ENCODE measurements around the gene OR1L6. TPM values are rescaled to one million over a fixed set of nuclear protein-coding genes. Genes with fewer than 3 reads are reported as not detected.

Gene OR1L6, protein sequence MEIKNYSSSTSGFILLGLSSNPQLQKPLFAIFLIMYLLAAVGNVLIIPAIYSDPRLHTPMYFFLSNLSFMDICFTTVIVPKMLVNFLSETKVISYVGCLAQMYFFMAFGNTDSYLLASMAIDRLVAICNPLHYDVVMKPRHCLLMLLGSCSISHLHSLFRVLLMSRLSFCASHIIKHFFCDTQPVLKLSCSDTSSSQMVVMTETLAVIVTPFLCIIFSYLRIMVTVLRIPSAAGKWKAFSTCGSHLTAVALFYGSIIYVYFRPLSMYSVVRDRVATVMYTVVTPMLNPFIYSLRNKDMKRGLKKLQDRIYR
- total RNA-seq (ENCODE audit: unreplicated experiment), result not detected
- long read RNA-seq, result 0 reads

DNA sequence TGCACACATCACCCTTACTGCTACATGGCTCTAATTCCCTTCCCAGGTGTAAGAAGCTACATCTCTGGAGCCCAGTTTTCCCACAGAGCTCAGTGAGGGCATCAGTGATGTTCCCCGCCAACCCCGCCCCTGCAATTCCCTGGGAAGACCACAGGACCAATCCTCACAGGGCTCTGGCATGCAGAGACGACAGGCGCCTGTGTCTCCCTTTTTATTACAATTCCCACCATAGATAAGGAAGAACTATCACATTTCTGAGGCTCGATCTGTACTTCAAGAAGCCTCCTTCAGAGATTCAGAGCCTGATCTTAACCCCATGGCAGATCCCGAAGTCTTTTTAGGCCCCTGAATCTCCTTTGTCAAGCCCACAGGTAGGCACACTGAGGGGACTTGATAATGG, at the start of gene OR1L6:
OR1L6 (plus strand) TSS at position 301 of the 400 bp plus-strand sequence. CDS start 7,545 bp downstream, outside the sequence.
- TF ChIP-seq, protein P1, sequence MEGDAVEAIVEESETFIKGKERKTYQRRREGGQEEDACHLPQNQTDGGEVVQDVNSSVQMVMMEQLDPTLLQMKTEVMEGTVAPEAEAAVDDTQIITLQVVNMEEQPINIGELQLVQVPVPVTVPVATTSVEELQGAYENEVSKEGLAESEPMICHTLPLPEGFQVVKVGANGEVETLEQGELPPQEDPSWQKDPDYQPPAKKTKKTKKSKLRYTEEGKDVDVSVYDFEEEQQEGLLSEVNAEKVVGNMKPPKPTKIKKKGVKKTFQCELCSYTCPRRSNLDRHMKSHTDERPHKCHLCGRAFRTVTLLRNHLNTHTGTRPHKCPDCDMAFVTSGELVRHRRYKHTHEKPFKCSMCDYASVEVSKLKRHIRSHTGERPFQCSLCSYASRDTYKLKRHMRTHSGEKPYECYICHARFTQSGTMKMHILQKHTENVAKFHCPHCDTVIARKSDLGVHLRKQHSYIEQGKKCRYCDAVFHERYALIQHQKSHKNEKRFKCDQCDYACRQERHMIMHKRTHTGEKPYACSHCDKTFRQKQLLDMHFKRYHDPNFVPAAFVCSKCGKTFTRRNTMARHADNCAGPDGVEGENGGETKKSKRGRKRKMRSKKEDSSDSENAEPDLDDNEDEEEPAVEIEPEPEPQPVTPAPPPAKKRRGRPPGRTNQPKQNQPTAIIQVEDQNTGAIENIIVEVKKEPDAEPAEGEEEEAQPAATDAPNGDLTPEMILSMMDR (IDR thresholded peaks at IDR 0.05; ENCODE audit: partially characterized antibody, unreplicated experiment), result no peak
- peaks cover 5% of the 10 kb centered on the region for H3K36me3 Mint-ChIP-seq (ENCODE audit: unreplicated experiment)
- H3K9me3 Mint-ChIP-seq (ENCODE audit: unreplicated experiment), result peaks cover 5% of the 10 kb centered on the region
- H3K4me1 Mint-ChIP-seq (ENCODE audit: low read depth, unreplicated experiment), result no peaks in the 10 kb centered on the region
- no peaks in the 10 kb centered on the region for H3K27me3 Mint-ChIP-seq (ENCODE audit: unreplicated experiment)
- H3K4me3 Mint-ChIP-seq (ENCODE audit: unreplicated experiment), result no peak within 1 kb of the TSS
- DNase-seq, result no peak
- no peak within 1 kb of the TSS for H3K27ac Mint-ChIP-seq (ENCODE audit: unreplicated experiment)

GRCh38 chr9:122695696-122696095, 46.4 kb upstream of the OR1L6 start:
- TF ChIP-seq, protein P1 (IDR thresholded peaks at IDR 0.05; ENCODE audit: partially characterized antibody, unreplicated experiment), result no peak

GRCh38 chr9:122718038-122718437, 24.1 kb upstream of the OR1L6 start:
- TF ChIP-seq, protein P1 (IDR thresholded peaks at IDR 0.05; ENCODE audit: partially characterized antibody, unreplicated experiment), result no peak

More at GRCh38 chr9:122695696-122696095, 46.4 kb upstream of the OR1L6 start:
- DNase-seq, result no peak
- H3K4me1 Mint-ChIP-seq (ENCODE audit: low read depth, unreplicated experiment), result no peaks in the 10 kb centered on the region
- H3K27ac Mint-ChIP-seq (ENCODE audit: unreplicated experiment), result no peak overlapping the region
- no peaks in the 10 kb centered on the region for H3K36me3 Mint-ChIP-seq (ENCODE audit: unreplicated experiment)
- H3K4me3 Mint-ChIP-seq (ENCODE audit: unreplicated experiment), result no peak overlapping the region
- H3K9me3 Mint-ChIP-seq (ENCODE audit: unreplicated experiment), result peaks cover under 1% of the 10 kb centered on the region
- no peaks in the 10 kb centered on the region for H3K27me3 Mint-ChIP-seq (ENCODE audit: unreplicated experiment)

GRCh38 chr9:122719218-122719617, 22.9 kb upstream of the OR1L6 start:
- H3K4me3 Mint-ChIP-seq (ENCODE audit: unreplicated experiment), result no peak overlapping the region
- no peaks in the 10 kb centered on the region for H3K27me3 Mint-ChIP-seq (ENCODE audit: unreplicated experiment)
- peaks cover 6% of the 10 kb centered on the region for H3K36me3 Mint-ChIP-seq (ENCODE audit: unreplicated experiment)
- H3K27ac Mint-ChIP-seq (ENCODE audit: unreplicated experiment), result no peak overlapping the region
- no peak for DNase-seq
- TF ChIP-seq, protein P1 (IDR thresholded peaks at IDR 0.05; ENCODE audit: partially characterized antibody, unreplicated experiment), result no peak
- H3K4me1 Mint-ChIP-seq (ENCODE audit: low read depth, unreplicated experiment), result no peaks in the 10 kb centered on the region
- H3K9me3 Mint-ChIP-seq (ENCODE audit: unreplicated experiment), result peaks cover 7% of the 10 kb centered on the region

More at GRCh38 chr9:122718038-122718437, 24.1 kb upstream of the OR1L6 start:
- Mint-ChIP-seq H3K36me3 (ENCODE audit: unreplicated experiment) (no peaks in the 10 kb centered on the region), H3K27ac (ENCODE audit: unreplicated experiment) (no peak overlapping the region), H3K4me3 (ENCODE audit: unreplicated experiment) (no peak overlapping the region), H3K4me1 (ENCODE audit: low read depth, unreplicated experiment) (no peaks in the 10 kb centered on the region), H3K9me3 (ENCODE audit: unreplicated experiment) (peaks cover 7% of the 10 kb centered on the region), H3K27me3 (ENCODE audit: unreplicated experiment) (no peaks in the 10 kb centered on the region)
- DNase-seq, result no peak

GRCh38 chr9:122723690-122724089, 18.4 kb upstream of the OR1L6 start, which contains the start of gene OR1L4:
Gene OR1L4, plus strand, starts transcription at chr9:122723990. Its CDS starts 0 bp downstream, at chr9:122723990.
- no peak within 1 kb of the TSS for H3K4me3 Mint-ChIP-seq (ENCODE audit: unreplicated experiment)
- H3K36me3 Mint-ChIP-seq (ENCODE audit: unreplicated experiment), result peaks cover 11% of the 10 kb centered on the region
- no peaks in the 10 kb centered on the region for H3K27me3 Mint-ChIP-seq (ENCODE audit: unreplicated experiment)
- no peak within 1 kb of the TSS for H3K27ac Mint-ChIP-seq (ENCODE audit: unreplicated experiment)
- H3K4me1 Mint-ChIP-seq (ENCODE audit: low read depth, unreplicated experiment), result no peaks in the 10 kb centered on the region
- TF ChIP-seq, protein P1 (IDR thresholded peaks at IDR 0.05; ENCODE audit: partially characterized antibody, unreplicated experiment), result no peak
- peaks cover 5% of the 10 kb centered on the region for H3K9me3 Mint-ChIP-seq (ENCODE audit: unreplicated experiment)
- DNase-seq, result no peak

All from glutamatergic neuron (in vitro differentiated cells).